PC-3 (cell line): ENCODE data around the gene LOXL4. TPM values are rescaled to one million over a fixed set of nuclear protein-coding genes. Genes with fewer than 3 reads are reported as not detected.

ENCODE experiments used
- ATAC-seq: fragments of 200-7000 bp; cut with Tn5 transposase; 2 replicates; pipeline ENCODE4 v1.9.1; 2020; ENCODE audit warnings: mild to moderate bottlenecking, moderate library complexity
- BruUV-seq: library from RNA; stranded (reverse); fragments of 400-500 nt; replicated peaks from 2 replicates; lab custom pipeline; 2021; lab: Mats Ljungman, UMichigan
- CTCF ChIA-PET: fragments of 300-600 bp; sonication (Branson Sonifier 250); formaldehyde crosslinking; loops from one replicate; lab custom pipeline; 2022; ENCODE audit warnings: antibody characterized with exemption; lab: Charles Lee
- POLR2A ChIA-PET: fragments of 300-600 bp; sonication (Branson Sonifier 250); formaldehyde crosslinking; loops from one replicate; lab custom pipeline; 2022; ENCODE audit warnings: antibody characterized with exemption; ENCODE audit not compliant: unreplicated experiment; lab: Charles Lee
- DNase-seq: peaks from one replicate; pipeline ENCODE4 v3.0.0-alpha.2; 2015
- H2AFZ ChIP-seq: fragments of 300-600 bp; sonication (generic); 2 replicates; pipeline ENCODE4 v1.6.0; 2016; ENCODE audit warnings: antibody characterized with exemption, low read length
- H3F3A ChIP-seq: fragments of 300-600 bp; sonication (generic); one replicate; pipeline ENCODE4 v1.6.0; 2017; ENCODE audit warnings: antibody characterized with exemption, low read length, control low read depth, mild to moderate bottlenecking; ENCODE audit not compliant: unreplicated experiment
- H3K27ac ChIP-seq: fragments of 300-600 bp; sonication (generic); 2 replicates; pipeline ENCODE4 v1.5.1; 2016; ENCODE audit warnings: mild to moderate bottlenecking, low read length
- H3K27me3 ChIP-seq: fragments of 300-600 bp; sonication (generic); 2 replicates; pipeline ENCODE4 v1.6.1; 2016; ENCODE audit warnings: low read length, mixed read lengths
- H3K36me3 ChIP-seq: fragments of 300-600 bp; sonication (generic); 2 replicates; pipeline ENCODE4 v1.6.1; 2016; ENCODE audit warnings: low read depth, mixed run types, low read length, mixed read lengths
- H3K4me1 ChIP-seq: fragments of 300-600 bp; sonication (generic); 2 replicates; pipeline ENCODE4 v1.5.1; 2016; ENCODE audit warnings: low read length; ENCODE audit not compliant: insufficient read depth
- H3K4me2 ChIP-seq: fragments of 300-600 bp; sonication (generic); 2 replicates; pipeline ENCODE4 v1.6.0; 2016; ENCODE audit warnings: low read length
- H3K4me3 ChIP-seq: fragments of 300-600 bp; sonication (generic); 2 replicates; pipeline ENCODE4 v1.5.1; 2016; ENCODE audit warnings: mild to moderate bottlenecking, low read length, mixed read lengths
- H3K79me2 ChIP-seq: fragments of 300-600 bp; sonication (generic); 2 replicates; pipeline ENCODE4 v1.6.1; 2017; ENCODE audit warnings: low read length, mixed read lengths
- H3K9ac ChIP-seq: fragments of 300-600 bp; sonication (generic); 2 replicates; pipeline ENCODE4 v1.6.0; 2016; ENCODE audit warnings: mild to moderate bottlenecking, low read length
- H3K9me2 ChIP-seq: fragments of 300-600 bp; sonication (generic); replicated peaks from 2 replicates; pipeline ENCODE4 v1.6.1; 2016; ENCODE audit warnings: mixed run types, low read length, mixed read lengths
- H3K9me3 ChIP-seq: fragments of 300-600 bp; sonication (generic); 2 replicates; pipeline ENCODE4 v1.6.1; 2016; ENCODE audit warnings: low read length, mixed read lengths
- H4K20me1 ChIP-seq: fragments of 300-600 bp; sonication (generic); 2 replicates; pipeline ENCODE4 v1.6.1; 2016; ENCODE audit warnings: low read length, mixed read lengths
- EZH2 ChIP-seq: fragments of 300-600 bp; sonication (generic); IDR thresholded peaks from one replicate; pipeline ENCODE4 v1.6.1; 2017; ENCODE audit warnings: antibody characterized with exemption, mild to moderate bottlenecking, low read length; ENCODE audit not compliant: unreplicated experiment
- EZH2phosphoT487 ChIP-seq: fragments of 300-600 bp; sonication (generic); IDR thresholded peaks from 2 replicates; pipeline ENCODE4 v1.6.1; 2018; ENCODE audit warnings: mild to moderate bottlenecking, antibody characterized with exemption, low read length, borderline replicate concordance
- intact Hi-C: fragments of 100-400 bp; cut with micrococcal nuclease; formaldehyde crosslinking; loops from 2 replicates; pipeline ENCODE4 v1.9.0; 2023
- total RNA-seq: library from RNA; depleted of rRNA; stranded (reverse); fragments of >200 nt; gene quantifications from 2 replicates; pipeline ENCODE4 v1.2.3, GENCODE V29; 2014
- TF ChIP-seq, protein P1 (sequence below): fragments of 300-600 bp; sonication (generic); conservative IDR thresholded peaks from 2 replicates; pipeline ENCODE4 v1.5.1; 2017; ENCODE audit warnings: antibody characterized with exemption, low read depth, mild to moderate bottlenecking, low read length

Gene LOXL4
- total RNA-seq, 1 experiment from 2014 or later, result 8.2 TPM

DNA sequence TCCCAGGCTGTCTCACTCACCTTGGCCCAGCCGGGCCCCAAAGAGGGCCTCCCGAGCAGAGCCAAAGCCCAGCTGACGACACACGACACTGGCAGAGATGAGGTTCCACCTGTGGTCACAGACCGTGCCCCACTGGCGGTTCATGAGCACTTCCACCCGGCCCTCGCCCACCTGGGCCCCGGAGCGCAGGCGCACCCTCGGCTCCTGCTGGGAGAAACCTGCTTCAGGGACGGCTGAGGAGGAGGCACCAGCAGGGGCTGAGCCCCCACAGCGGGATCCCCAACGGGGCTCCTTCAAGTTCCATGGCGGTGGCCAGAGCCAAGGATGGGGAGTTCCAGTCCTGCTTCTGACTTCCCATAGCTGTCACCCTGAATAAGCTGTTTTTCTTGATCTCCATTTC is 10.0 kb downstream of the LOXL4 start:
- no TSS peak for BruUV-seq
- ChIA-PET POLR2A (no interaction called here), CTCF (no interaction called here)
- Histone ChIP-seq H3K9me3 (no peaks in the 10 kb centered on the region), H3K9ac (no peak overlapping the region), H3K9me2 (no peaks in the 10 kb centered on the region), H4K20me1 (no peaks in the 10 kb centered on the region), H3K4me3 (no peak overlapping the region), H3K36me3 (no peaks in the 10 kb centered on the region), H3K4me1 (peaks cover 24% of the 10 kb centered on the region), H2AFZ (no peak overlapping the region), H3K27ac (no peak overlapping the region), H3F3A (no peaks in the 10 kb centered on the region), H3K4me2 (no peak overlapping the region), H3K79me2 (no peaks in the 10 kb centered on the region), H3K27me3 (no peaks in the 10 kb centered on the region)
- DNase-seq, result no peak
- TF ChIP-seq EZH2phosphoT487 (no peak), EZH2 (no peak)
- TF ChIP-seq, protein P1, sequence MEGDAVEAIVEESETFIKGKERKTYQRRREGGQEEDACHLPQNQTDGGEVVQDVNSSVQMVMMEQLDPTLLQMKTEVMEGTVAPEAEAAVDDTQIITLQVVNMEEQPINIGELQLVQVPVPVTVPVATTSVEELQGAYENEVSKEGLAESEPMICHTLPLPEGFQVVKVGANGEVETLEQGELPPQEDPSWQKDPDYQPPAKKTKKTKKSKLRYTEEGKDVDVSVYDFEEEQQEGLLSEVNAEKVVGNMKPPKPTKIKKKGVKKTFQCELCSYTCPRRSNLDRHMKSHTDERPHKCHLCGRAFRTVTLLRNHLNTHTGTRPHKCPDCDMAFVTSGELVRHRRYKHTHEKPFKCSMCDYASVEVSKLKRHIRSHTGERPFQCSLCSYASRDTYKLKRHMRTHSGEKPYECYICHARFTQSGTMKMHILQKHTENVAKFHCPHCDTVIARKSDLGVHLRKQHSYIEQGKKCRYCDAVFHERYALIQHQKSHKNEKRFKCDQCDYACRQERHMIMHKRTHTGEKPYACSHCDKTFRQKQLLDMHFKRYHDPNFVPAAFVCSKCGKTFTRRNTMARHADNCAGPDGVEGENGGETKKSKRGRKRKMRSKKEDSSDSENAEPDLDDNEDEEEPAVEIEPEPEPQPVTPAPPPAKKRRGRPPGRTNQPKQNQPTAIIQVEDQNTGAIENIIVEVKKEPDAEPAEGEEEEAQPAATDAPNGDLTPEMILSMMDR, result no peak
- intact Hi-C loops, result no loop called here
- no peak for ATAC-seq

DNA sequence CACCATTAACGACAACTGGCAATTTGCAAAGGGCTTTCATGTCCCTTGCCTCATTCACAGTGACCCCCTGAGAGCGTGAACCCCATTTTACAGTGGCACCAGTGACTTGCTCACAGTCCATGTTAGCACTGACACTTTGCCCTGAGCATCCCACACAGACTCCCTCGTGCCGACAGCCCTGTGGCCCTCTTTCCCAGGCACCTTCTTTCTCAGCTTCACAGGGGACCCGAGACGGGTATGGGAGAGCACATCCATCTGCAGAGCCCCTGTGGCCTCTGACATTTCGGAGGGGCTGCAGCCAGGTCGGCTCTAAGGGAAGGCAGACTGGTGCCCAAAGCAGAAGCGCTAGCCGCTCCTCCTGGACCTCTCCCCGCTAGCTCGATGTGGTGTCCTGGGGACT is 10.8 kb downstream of the LOXL4 start:
- Histone ChIP-seq H4K20me1 (no peaks in the 10 kb centered on the region), H3K4me2 (no peak overlapping the region), H3K4me1 (peaks cover 24% of the 10 kb centered on the region), H3K79me2 (no peaks in the 10 kb centered on the region), H3F3A (no peaks in the 10 kb centered on the region), H2AFZ (no peak overlapping the region), H3K9me3 (no peaks in the 10 kb centered on the region), H3K9ac (no peak overlapping the region), H3K9me2 (no peaks in the 10 kb centered on the region), H3K27me3 (no peaks in the 10 kb centered on the region), H3K4me3 (no peak overlapping the region), H3K27ac (no peak overlapping the region), H3K36me3 (no peaks in the 10 kb centered on the region)
- no peak for TF ChIP-seq EZH2phosphoT487
- TF ChIP-seq, protein P1, result no peak
- no peak for TF ChIP-seq EZH2
- BruUV-seq, result no TSS peak
- ATAC-seq, result no peak
- intact Hi-C loops, result no loop called here
- POLR2A ChIA-PET, result no interaction called here
- DNase-seq, result no peak
- CTCF ChIA-PET, result no interaction called here

DNA sequence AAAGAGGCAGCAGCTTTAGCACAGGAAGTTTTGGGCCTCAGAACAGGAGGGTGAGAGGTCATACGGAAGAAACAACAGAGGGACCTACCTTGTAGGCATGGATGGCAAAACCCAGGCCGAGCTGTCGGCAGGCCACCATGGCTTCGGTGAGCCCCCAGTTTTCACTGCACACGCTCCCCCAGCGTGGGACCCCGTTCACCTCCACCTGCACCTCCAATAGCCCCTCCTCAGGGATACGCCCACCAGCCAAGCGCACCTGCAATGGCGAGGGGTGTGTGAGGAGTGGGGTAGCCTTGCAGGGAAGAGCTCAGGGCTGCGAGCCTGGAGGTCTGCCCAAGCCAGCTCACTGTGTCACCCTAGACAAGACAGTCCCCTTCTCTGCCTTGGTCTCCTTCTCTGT is 11.3 kb downstream of the LOXL4 start:
- BruUV-seq, result no TSS peak
- no peaks in the 10 kb centered on the region for H4K20me1 ChIP-seq
- H3K9me2 ChIP-seq, result no peaks in the 10 kb centered on the region
- no peaks in the 10 kb centered on the region for H3K36me3 ChIP-seq
- no peak for DNase-seq
- H3K79me2 ChIP-seq, result no peaks in the 10 kb centered on the region
- no peak for ATAC-seq
- H3K4me1 ChIP-seq, result peaks cover 24% of the 10 kb centered on the region
- intact Hi-C loops, result no loop called here
- TF ChIP-seq EZH2 (no peak), EZH2phosphoT487 (no peak)
- TF ChIP-seq, protein P1, result no peak
- H3F3A ChIP-seq, result no peaks in the 10 kb centered on the region
- H3K27ac ChIP-seq, result no peak overlapping the region
- H3K4me3 ChIP-seq, result no peak overlapping the region
- H2AFZ ChIP-seq, result no peak overlapping the region
- ChIA-PET CTCF (no interaction called here), POLR2A (no interaction called here)
- no peaks in the 10 kb centered on the region for H3K9me3 ChIP-seq
- H3K9ac ChIP-seq, result no peak overlapping the region
- H3K4me2 ChIP-seq, result no peak overlapping the region
- H3K27me3 ChIP-seq, result no peaks in the 10 kb centered on the region
